NCI-H1105 (cell line): Measurements from ENCODE around the gene KXD1.
A peak's percentile ranks its signal among the peaks of the same experiment; 100 is the strongest.

Experiments used
- DNase-seq: peaks from one replicate; lab custom pipeline; 2025; lab: John Stamatoyannopoulos, UW

KXD1 gene

DNA sequence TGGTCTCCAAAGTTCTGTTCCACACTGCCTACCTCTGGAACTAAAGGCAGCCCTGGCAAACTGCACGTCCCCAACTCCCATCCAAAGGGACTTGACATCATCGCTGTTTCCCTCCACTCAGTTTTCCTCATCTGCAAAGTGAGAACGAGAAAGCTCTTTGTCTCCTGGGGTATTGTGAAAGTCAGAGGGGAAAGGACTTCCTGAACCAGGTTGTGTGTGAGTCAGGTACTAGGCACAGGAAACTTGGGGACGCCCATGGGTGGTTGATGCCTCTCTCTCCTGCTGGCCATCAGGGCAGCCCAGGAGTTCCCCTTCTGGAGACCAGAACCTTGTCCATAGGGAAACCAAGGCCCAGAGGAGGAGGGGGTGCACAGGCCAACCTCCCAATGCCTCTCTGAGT is 44.2 kb downstream of the KXD1 start:
- DNase-seq = no peak

DNA sequence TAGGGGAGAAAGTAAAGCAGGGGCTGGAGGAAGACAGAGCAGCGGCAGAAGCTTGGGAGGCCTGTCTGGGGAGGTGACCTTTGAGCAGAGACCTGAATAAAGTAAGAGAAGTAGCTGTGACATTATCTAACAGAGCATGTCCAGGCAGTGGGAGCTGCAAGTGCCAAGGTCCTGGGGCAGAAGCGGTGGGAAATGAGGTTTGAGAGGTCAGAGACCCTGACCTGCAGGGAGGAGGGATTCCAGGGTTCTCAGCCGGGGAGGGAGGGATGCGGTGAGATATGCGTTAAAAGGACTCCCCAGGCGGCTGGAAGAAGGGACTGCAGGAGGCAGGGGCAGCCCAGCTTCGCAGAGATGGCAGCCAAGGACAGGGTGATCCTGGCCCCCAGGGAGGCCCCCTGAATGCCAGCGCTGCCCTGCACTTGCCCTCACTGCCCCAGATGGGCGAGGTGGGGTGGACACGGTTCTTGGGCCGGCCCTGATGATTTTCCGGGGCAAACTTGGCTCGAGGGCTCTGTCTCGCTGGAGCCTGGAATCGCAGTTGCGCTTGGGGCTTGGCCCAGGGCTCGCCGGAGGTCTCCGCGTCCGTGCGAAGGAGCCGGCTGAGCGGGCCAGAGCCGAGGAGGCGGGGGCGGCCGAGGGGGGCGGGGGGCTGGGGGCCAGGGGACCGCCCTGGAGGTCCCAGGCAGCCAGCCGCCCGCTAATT is 45.7 kb downstream of the KXD1 start:
- no peak for DNase-seq

GRCh38 chr19:18603958-18604819 is 46.5 kb downstream of the KXD1 start:
- no peak for DNase-seq

GRCh38 chr19:18604820-18605159 is 47.1 kb downstream of the KXD1 start:
- no peak for DNase-seq

- DNase-seq = no peak
These were observed 47.5 kb downstream of the KXD1 start for GRCh38 chr19:18605196-18605545.

DNA sequence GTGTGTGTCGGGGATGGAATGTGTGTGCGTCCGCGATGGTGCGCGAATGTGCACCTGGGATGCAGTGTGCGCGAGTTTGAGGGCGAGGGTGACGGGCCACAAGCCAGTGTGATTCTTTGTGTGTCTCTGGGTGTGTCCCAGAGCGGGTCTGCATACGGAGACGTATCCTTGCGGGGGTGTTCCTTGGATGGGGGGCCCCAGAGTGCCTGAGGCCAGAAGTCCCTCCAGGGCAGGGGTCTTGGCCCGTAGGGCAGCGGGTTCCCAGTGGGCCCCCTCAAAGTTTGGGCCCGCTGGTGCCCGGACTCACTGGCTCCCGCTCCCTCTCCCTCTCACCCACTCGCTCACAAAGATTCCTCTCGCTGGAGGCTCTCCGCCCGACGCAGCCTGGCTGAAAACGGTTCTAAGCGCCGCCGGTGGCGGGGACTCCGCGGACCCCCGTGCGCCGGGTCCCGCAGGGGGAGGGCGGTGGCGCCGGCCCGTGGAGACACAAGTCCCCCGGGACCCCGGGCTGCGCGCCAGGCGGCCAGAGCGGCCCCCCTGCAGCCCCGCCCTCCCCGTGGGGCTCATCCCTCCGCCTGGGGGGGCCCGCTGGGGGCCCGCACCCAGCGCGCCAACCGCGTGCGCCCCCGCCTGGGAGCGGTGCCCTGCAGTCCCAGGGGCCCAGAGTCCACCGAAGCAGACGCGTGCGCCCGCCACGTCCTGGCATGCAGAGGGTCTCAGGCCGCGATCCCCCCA is 48.0 kb downstream of the KXD1 start:
- DNase-seq = no peak

- no peak for DNase-seq
These were observed 48.9 kb downstream of the KXD1 start, which contains the start of gene CRLF1 for GRCh38 chr19:18606281-18607225. TSS of gene CRLF1 (minus strand) at chr19:18606799. CDS start at chr19:18606656, 143 bp downstream.

DNA sequence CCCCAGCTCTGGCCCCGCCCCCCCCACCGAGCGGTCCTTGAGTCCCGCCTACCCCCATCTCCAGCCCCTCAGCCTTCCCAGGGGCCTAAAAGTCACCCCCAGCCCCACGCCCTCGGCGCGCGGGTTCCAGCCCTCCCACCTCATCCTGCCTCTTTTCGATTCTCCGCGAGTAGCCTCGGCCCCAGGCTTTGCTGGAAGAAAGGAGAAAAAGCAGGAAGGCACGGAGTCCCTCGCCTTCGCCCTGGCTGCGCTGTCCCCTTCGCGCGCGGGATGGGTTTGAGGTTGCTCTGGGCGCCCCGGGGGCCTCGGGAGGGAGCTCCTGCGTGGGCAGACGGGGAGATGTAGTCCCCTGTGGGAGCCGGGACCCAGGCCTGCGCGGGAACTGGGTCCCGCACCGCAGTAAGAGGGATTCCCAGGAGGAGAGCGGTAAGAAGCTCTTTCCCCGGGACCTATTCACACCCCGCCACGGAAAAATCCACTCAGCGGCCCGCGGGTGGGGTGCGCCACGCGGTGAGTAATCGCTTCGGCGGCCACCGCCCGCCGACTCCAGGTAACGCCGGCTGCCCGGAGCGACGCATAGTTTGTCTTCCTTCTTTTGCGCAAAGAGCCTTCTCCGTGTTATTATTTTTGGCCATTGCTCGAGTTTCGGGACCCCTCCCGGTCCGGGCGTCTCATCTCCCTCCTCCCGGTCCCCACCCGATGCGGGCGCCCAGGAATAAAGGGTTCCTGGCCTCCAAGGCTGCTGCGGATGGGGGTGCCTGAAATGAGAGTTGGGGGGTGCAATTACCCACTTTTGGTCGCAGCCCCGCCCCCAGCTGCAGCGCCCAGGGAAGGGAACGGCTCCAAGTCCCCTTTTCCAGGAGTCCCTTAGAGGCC is 49.8 kb downstream of the KXD1 start:
- no peak for DNase-seq

DNA sequence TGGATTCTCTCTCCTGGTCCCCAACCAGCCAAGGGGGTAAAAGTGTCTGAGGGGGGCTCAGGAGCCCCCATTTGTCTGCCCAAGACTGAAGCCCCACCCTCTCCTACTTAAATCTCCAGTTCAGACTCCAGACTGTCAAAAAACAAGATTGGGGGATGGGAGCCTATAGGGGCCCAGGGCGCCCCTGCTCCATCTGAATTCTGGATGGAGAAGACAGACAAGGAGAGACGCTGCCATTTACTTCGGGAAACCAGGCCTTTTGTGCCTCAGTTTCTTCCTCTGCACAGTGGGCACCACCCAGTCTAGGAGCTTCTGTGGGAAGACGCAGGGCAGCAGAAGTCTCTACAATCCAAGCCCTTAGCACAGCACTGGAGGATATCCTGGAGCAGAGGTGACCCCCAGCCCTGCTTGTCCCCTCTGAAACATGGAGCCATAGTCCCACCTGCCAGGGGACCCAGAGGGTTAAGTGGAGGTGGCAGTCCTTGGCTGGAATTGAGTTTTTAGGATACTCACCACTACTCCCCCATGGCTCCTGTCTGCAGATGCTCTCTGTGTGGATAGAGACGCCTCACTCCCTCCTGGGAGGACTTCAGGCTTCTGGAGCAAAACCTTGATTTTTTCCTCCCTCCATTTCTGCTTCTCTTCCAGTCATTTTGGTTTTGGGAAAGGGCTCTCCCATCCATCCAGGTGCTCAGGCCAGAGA is 50.6 kb downstream of the KXD1 start:
- no peak for DNase-seq

- DNase-seq = no peak
These were observed 51.4 kb downstream of the KXD1 start for GRCh38 chr19:18608805-18609716.

DNA sequence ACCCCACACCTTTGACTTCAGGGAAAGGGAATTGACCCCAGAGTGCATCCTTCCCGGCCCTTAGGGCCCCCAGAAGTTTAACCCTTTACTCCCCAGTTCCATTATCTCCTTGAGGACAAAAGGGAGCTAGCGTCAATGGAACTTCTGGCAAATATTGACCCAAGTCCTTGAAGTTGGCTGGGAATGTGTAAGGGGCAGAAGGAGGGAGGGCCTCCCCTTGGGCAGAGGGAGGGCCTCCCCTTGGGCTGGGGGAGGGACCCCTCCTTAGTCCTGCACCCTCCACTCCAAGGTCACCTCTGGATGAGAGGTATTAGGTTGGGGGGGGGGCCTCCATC is 52.0 kb downstream of the KXD1 start:
- DNase-seq = no peak

- no peak for DNase-seq
These were observed 52.5 kb downstream of the KXD1 start for GRCh38 chr19:18610245-18610555.

DNA sequence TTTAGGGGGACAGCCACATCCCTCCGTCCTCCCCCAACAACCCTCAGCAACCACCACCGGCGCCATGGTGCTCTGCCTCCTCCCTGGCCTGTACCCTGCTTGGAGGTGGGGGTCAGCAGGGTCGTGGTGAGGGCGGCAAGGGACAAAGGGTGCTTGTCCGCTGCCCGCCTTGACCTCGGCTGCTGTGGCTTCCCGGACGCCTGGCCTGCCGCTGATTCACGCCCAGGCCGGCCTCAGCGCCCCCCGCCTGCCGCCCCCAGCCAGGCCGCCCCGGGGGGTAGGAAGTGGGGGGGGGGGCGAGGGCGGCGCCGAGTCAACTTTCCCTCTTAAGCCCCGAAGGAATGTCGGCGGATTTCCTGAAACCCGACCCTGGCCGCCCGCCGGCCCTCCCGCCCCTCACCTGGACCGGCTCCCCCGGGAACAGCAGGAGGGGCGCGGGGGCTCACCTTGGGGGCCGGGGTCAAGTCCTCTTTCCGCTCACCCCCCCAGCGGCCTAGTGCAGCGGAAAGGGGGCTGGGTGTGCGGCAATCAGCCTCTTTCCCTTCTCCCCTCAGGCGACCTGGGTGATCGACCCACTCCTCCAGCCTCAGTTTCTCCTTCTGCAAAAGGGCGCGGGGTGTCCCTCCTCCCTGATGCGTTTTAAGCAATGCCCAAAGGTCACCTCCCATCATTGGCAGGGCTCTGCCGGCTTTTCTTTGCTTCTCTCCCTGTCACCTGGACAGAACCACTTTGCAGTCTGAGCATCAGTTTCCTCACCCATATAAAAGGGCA is 53.1 kb downstream of the KXD1 start:
- no peak for DNase-seq

GRCh38 chr19:18611327-18612050 is 53.8 kb downstream of the KXD1 start:
- DNase-seq = peak; percentile 29

DNA sequence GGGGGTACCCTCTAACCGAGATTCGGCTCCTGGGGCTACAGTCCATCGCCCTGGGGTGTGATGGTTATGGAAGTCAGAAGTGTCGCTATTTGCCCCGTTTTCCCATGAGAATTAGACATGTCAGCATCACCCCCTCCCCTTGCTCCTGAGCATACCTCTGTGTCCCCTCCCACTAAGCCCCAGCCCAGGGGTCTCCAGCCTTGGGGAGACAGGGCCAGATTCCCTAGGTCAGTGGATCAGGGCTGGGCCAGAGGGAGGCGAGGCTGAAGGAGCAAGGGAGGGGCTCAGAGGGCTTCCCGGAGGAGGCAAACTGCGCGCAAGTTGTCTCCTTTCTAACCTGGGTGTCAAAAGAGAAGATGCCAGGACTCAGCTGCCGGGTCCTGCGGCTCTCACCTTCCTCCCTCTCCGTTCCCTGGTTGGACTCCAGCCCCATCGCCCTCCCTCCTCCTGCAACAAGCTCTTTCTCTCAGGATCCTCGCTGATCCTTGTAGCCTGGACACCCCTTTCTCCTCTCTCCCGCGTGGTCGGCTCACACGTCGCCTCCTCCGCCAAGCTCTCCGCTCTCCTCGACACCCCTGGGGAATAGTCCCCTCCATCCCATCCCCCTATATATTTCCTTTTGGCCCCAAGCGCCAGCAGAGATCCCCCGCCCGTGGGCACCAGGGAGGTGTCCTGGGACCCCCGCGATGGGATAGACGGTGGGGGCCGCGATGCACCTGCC is 54.5 kb downstream of the KXD1 start:
- DNase-seq = no peak

DNA sequence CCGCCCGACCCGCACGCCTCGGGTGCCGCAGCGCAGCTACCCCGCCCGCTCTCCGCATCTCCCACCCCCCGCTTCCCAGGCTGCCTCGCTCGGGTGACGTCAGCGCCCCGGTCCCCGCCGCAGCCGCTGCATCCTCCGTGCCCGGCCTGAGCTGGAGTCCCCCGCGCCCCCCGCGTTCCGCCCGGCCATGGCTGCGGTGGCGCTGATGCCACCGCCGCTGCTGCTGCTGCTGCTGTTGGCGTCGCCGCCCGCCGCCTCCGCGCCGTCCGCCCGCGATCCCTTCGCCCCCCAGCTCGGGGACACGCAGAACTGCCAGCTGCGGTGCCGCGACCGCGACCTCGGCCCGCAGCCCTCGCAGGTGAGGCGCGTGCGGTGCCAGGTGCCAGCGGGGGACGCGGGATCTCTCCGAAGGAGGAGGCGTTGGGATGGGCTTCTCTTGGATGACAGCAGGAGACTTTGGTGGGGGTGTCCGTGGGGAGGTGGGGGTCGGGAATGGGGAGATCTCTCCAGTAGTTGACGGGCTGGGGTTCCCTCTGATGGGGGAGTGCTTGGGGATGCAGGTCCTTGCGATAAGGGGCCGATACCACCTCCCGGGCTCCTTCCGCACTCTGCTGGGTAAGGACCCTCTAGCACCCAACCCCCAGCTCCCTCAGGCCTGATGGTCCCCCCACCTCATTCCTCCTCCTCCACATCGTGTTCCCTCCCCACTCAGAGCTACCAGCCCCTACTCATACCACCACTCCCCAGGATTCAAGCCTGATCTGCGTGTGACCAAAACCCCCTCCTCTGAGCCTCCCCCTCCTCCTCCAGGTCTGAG is 55.3 kb downstream of the KXD1 start, which contains the start of gene TMEM59L:
Gene TMEM59L, plus strand, starts transcription at position 99 of the 817 bp plus-strand sequence. Its CDS starts 89 bp downstream, at position 188.
- DNase-seq = no peak
